ENCODE measurements around the gene SFSWAP.

DNA sequence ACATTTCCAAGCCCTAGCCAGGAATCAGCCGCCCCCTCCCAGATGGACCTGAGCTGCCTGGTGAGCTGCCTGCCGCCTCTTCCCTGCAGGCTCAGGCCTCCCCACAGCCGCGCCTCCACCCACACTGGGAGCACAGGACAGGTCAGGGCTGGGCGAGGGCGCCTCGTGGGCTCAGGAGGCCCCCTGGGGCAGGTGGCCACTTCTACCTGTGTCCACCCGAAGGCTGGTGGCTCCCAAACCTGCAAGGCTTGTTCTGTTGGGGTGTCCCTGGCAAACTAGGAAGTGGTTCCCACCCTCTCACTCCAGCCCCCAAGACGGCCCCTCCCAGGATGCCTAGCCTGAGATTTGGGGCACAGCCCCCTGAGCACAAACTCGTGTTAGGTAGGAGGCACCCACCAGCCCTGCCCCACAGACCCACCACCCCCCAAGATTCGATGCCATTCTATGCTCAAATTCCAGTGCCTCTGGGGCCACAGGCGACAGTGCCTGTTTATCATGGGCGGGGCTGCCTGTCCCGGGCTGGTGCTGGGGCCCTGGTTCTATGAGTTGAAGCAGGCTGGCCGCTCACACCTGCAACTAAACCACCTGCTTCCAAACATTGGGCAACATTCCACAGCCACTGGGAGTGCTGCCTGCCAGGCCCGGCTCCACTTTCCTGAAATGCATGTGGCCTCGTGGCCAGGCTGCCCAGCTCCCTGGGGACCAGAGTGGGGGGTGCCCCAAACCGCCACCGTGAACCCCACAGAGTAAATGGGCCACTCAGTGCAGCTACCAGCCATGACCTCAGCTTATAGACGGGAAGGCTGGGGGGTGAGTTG lies 124.1 kb downstream of the SFSWAP start:
- no peak for TF ChIP-seq ESRRA (CRISPR knock-in tag; IDR thresholded peaks at IDR 0.05; ENCODE audit: borderline replicate concordance)
- no peak for TF ChIP-seq FOXP1 (CRISPR knock-in tag; IDR thresholded peaks at IDR 0.05; ENCODE audit: borderline replicate concordance)
- TF ChIP-seq, protein P1, sequence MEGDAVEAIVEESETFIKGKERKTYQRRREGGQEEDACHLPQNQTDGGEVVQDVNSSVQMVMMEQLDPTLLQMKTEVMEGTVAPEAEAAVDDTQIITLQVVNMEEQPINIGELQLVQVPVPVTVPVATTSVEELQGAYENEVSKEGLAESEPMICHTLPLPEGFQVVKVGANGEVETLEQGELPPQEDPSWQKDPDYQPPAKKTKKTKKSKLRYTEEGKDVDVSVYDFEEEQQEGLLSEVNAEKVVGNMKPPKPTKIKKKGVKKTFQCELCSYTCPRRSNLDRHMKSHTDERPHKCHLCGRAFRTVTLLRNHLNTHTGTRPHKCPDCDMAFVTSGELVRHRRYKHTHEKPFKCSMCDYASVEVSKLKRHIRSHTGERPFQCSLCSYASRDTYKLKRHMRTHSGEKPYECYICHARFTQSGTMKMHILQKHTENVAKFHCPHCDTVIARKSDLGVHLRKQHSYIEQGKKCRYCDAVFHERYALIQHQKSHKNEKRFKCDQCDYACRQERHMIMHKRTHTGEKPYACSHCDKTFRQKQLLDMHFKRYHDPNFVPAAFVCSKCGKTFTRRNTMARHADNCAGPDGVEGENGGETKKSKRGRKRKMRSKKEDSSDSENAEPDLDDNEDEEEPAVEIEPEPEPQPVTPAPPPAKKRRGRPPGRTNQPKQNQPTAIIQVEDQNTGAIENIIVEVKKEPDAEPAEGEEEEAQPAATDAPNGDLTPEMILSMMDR (IDR thresholded peaks at IDR 0.05), result no peak
- TF ChIP-seq, protein P2, sequence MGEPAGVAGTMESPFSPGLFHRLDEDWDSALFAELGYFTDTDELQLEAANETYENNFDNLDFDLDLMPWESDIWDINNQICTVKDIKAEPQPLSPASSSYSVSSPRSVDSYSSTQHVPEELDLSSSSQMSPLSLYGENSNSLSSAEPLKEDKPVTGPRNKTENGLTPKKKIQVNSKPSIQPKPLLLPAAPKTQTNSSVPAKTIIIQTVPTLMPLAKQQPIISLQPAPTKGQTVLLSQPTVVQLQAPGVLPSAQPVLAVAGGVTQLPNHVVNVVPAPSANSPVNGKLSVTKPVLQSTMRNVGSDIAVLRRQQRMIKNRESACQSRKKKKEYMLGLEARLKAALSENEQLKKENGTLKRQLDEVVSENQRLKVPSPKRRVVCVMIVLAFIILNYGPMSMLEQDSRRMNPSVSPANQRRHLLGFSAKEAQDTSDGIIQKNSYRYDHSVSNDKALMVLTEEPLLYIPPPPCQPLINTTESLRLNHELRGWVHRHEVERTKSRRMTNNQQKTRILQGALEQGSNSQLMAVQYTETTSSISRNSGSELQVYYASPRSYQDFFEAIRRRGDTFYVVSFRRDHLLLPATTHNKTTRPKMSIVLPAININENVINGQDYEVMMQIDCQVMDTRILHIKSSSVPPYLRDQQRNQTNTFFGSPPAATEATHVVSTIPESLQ (CRISPR knock-in tag; IDR thresholded peaks at IDR 0.05), result no peak
- no peak for TF ChIP-seq FOXJ3 (CRISPR knock-in tag; IDR thresholded peaks at IDR 0.05; ENCODE audit: borderline replicate concordance)
- TF ChIP-seq FOXK1 (CRISPR knock-in tag; IDR thresholded peaks at IDR 0.05), result no peak
- TF ChIP-seq, protein P3, sequence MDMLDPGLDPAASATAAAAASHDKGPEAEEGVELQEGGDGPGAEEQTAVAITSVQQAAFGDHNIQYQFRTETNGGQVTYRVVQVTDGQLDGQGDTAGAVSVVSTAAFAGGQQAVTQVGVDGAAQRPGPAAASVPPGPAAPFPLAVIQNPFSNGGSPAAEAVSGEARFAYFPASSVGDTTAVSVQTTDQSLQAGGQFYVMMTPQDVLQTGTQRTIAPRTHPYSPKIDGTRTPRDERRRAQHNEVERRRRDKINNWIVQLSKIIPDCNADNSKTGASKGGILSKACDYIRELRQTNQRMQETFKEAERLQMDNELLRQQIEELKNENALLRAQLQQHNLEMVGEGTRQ (CRISPR knock-in tag; IDR thresholded peaks at IDR 0.05), result no peak
- TF ChIP-seq CREB1 (CRISPR knock-in tag; IDR thresholded peaks at IDR 0.05), result no peak
- no peak for TF ChIP-seq ZNF416 (CRISPR knock-in tag; IDR thresholded peaks at IDR 0.05)
- TF ChIP-seq NR3C1 (CRISPR knock-in tag; conservative IDR thresholded peaks at IDR 0.05; ENCODE audit: low read depth), result no peak
- no peak for TF ChIP-seq SMAD4 (CRISPR knock-in tag; IDR thresholded peaks at IDR 0.05)
- TF ChIP-seq NR2C2 (CRISPR knock-in tag; IDR thresholded peaks at IDR 0.05), result no peak
